ENCODE measurements around the gene SLC7A6.
A peak's percentile ranks its signal among the peaks of the same experiment; 100 is the strongest.

SLC7A6 gene

GRCh38 chr16:68244481-68244902, 19.8 kb upstream of the SLC7A6 start:
- Histone ChIP-seq H3K27me3 (ENCODE audit: low read depth, low read length) (no peaks in the 10 kb centered on the region), H4K20me1 (ENCODE audit: insufficient read depth, low read length) (no peaks in the 10 kb centered on the region), H3K4me1 (ENCODE audit: low read length) (peaks cover 12% of the 10 kb centered on the region; the same call in 1 of the 2 replicates), H3K4me3 (ENCODE audit: low read length) (peak overlapping the region; percentile 95), H2AFZ (ENCODE audit: low read depth, low read length) (peak overlapping the region; percentile 91), H3K27ac (ENCODE audit: low read length) (no peak overlapping the region), H3K79me2 (ENCODE audit: low read length) (no peaks in the 10 kb centered on the region), H3K9ac (ENCODE audit: low read length) (peak overlapping the region; percentile 77), H3K36me3 (replicated peaks; ENCODE audit: low read depth, low read length) (no peaks in the 10 kb centered on the region), H3K9me3 (ENCODE audit: insufficient read depth, low read length) (no peaks in the 10 kb centered on the region), H3K4me2 (ENCODE audit: low read length) (peak overlapping the region; percentile 95)
- TF ChIP-seq CTCF (IDR thresholded peaks at IDR 0.05; ENCODE audit: low read depth, low read length): no peak
- TF ChIP-seq EZH2phosphoT487 (IDR thresholded peaks at IDR 0.05; ENCODE audit: low read depth): no peak

GRCh38 chr16:68244903-68245853, 19.1 kb upstream of the SLC7A6 start, which contains the start of gene PLA2G15:
Gene PLA2G15 (plus strand): TSS chr16:68245373. CDS start chr16:68245427, 54 bp downstream.
- Histone ChIP-seq H3K4me3 (ENCODE audit: low read length) (peak within 1 kb of the TSS; percentile 95), H3K27me3 (ENCODE audit: low read depth, low read length) (no peaks in the 10 kb centered on the region), H2AFZ (ENCODE audit: low read depth, low read length) (peak within 1 kb of the TSS; percentile 91), H3K4me1 (ENCODE audit: low read length) (peaks cover 12% of the 10 kb centered on the region; the same call in 1 of the 2 replicates), H3K79me2 (ENCODE audit: low read length) (no peaks in the 10 kb centered on the region), H3K27ac (ENCODE audit: low read length) (no peak within 1 kb of the TSS), H3K36me3 (replicated peaks; ENCODE audit: low read depth, low read length) (no peaks in the 10 kb centered on the region), H3K9ac (ENCODE audit: low read length) (peak within 1 kb of the TSS; percentile 77), H3K4me2 (ENCODE audit: low read length) (peak within 1 kb of the TSS; percentile 95), H3K9me3 (ENCODE audit: insufficient read depth, low read length) (no peaks in the 10 kb centered on the region), H4K20me1 (ENCODE audit: insufficient read depth, low read length) (no peaks in the 10 kb centered on the region)
- TF ChIP-seq EZH2phosphoT487 (IDR thresholded peaks at IDR 0.05; ENCODE audit: low read depth): no peak
- no peak for TF ChIP-seq CTCF (IDR thresholded peaks at IDR 0.05; ENCODE audit: low read depth, low read length)

GRCh38 chr16:68246121-68246520, 18.2 kb upstream of the SLC7A6 start:
- H4K20me1 ChIP-seq (ENCODE audit: insufficient read depth, low read length): no peaks in the 10 kb centered on the region
- H3K4me3 ChIP-seq (ENCODE audit: low read length): peak overlapping the region; percentile 95; the same call in 1 of the 2 replicates
- H3K9me3 ChIP-seq (ENCODE audit: insufficient read depth, low read length): no peaks in the 10 kb centered on the region
- no peaks in the 10 kb centered on the region for H3K79me2 ChIP-seq (ENCODE audit: low read length)
- no peak for TF ChIP-seq CTCF (IDR thresholded peaks at IDR 0.05; ENCODE audit: low read depth, low read length)
- no peak overlapping the region for H3K27ac ChIP-seq (ENCODE audit: low read length)
- H3K4me1 ChIP-seq (ENCODE audit: low read length): peaks cover 12% of the 10 kb centered on the region; the same call in 1 of the 2 replicates
- H2AFZ ChIP-seq (ENCODE audit: low read depth, low read length): no peak overlapping the region
- no peaks in the 10 kb centered on the region for H3K27me3 ChIP-seq (ENCODE audit: low read depth, low read length)
- H3K36me3 ChIP-seq (replicated peaks; ENCODE audit: low read depth, low read length): no peaks in the 10 kb centered on the region
- no peak overlapping the region for H3K9ac ChIP-seq (ENCODE audit: low read length)
- peak overlapping the region; percentile 88 for H3K4me2 ChIP-seq (ENCODE audit: low read length)

- Histone ChIP-seq H3K4me2 (ENCODE audit: low read length) (no peak overlapping the region), H2AFZ (ENCODE audit: low read depth, low read length) (no peak overlapping the region), H3K27me3 (ENCODE audit: low read depth, low read length) (no peaks in the 10 kb centered on the region), H3K4me3 (ENCODE audit: low read length) (no peak overlapping the region), H4K20me1 (ENCODE audit: insufficient read depth, low read length) (no peaks in the 10 kb centered on the region), H3K4me1 (ENCODE audit: low read length) (peaks cover 12% of the 10 kb centered on the region; the same call in 1 of the 2 replicates), H3K27ac (ENCODE audit: low read length) (no peak overlapping the region), H3K36me3 (replicated peaks; ENCODE audit: low read depth, low read length) (no peaks in the 10 kb centered on the region), H3K9me3 (ENCODE audit: insufficient read depth, low read length) (no peaks in the 10 kb centered on the region), H3K9ac (ENCODE audit: low read length) (no peak overlapping the region), H3K79me2 (ENCODE audit: low read length) (no peaks in the 10 kb centered on the region)
- no peak for TF ChIP-seq CTCF (IDR thresholded peaks at IDR 0.05; ENCODE audit: low read depth, low read length)
- TF ChIP-seq EZH2phosphoT487 (IDR thresholded peaks at IDR 0.05; ENCODE audit: low read depth): no peak
Measured at GRCh38 chr16:68246666-68247065, 17.7 kb upstream of the SLC7A6 start.
